ENCODE measurements around the gene SH3RF2. TPM values are rescaled to one million over a fixed set of nuclear protein-coding genes. Genes with fewer than 3 reads are reported as not detected.

The SH3RF2 gene
- total RNA-seq, 2 experiments from 2014 or later, result 0.12 TPM; not detected in 1

GRCh38 chr5:145908206-145908960, 28.0 kb upstream of the SH3RF2 start:
- Mint-ChIP-seq H3K4me3 (no peak overlapping the region), H3K27me3 (peaks cover 5% of the 10 kb centered on the region), H3K27ac (no peak overlapping the region), H3K9me3 (no peaks in the 10 kb centered on the region), H3K4me1 (ENCODE audit: low read depth) (no peaks in the 10 kb centered on the region), H3K36me3 (no peaks in the 10 kb centered on the region)
- intact Hi-C loops (cut with micrococcal nuclease), result no loop called here
- ChIA-PET CTCF (no interaction called here), POLR2A (no interaction called here)
- no peak for DNase-seq

- POLR2A ChIA-PET, result no interaction called here
Observed at GRCh38 chr5:145911164-145911563, 25.2 kb upstream of the SH3RF2 start.

DNA sequence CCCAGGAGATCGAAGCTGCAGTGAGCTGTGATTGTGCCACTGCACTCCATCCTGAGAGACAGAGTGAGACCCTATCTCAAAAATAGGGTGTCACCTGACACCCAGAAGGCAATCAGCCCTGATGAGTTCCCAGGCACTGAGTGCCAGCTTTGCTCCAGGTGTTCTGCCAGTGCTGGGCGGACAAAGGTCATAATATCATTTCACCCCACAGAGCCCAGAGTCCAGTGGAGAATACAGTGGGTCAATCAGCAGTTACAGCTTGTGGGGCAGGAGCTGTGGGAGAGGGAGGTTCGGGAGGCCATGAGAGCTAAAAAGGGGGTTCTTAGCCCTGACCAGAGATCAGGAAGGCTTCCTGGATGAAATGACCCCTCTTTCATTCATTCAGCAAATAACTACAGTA, 24.4 kb upstream of the SH3RF2 start:
- Mint-ChIP-seq H3K27me3 (no peaks in the 10 kb centered on the region), H3K9me3 (no peaks in the 10 kb centered on the region), H3K4me1 (ENCODE audit: low read depth) (no peaks in the 10 kb centered on the region), H3K4me3 (no peak overlapping the region), H3K36me3 (no peaks in the 10 kb centered on the region), H3K27ac (no peak overlapping the region)
- ChIA-PET CTCF (no interaction called here), POLR2A (no interaction called here)
- no peak for DNase-seq
- intact Hi-C loops (cut with micrococcal nuclease), result no loop called here

More at GRCh38 chr5:145911164-145911563, 25.2 kb upstream of the SH3RF2 start:
- Mint-ChIP-seq H3K4me3 (no peak overlapping the region), H3K27me3 (peaks cover 5% of the 10 kb centered on the region), H3K9me3 (no peaks in the 10 kb centered on the region), H3K36me3 (no peaks in the 10 kb centered on the region), H3K4me1 (ENCODE audit: low read depth) (no peaks in the 10 kb centered on the region), H3K27ac (no peak overlapping the region)
- CTCF ChIA-PET, result no interaction called here
- no peak for DNase-seq
- intact Hi-C loops (cut with micrococcal nuclease), result no loop called here

- no peak overlapping the region for H3K27ac Mint-ChIP-seq
- intact Hi-C loops (cut with micrococcal nuclease), result no loop called here
- no peaks in the 10 kb centered on the region for H3K9me3 Mint-ChIP-seq
- CTCF ChIA-PET, result no interaction called here
- POLR2A ChIA-PET, result no interaction called here
- no peaks in the 10 kb centered on the region for H3K27me3 Mint-ChIP-seq
- no peak for DNase-seq
- H3K36me3 Mint-ChIP-seq, result no peaks in the 10 kb centered on the region
- no peak overlapping the region for H3K4me3 Mint-ChIP-seq
- no peaks in the 10 kb centered on the region for H3K4me1 Mint-ChIP-seq (ENCODE audit: low read depth)
Observed at GRCh38 chr5:145912594-145912993, 23.8 kb upstream of the SH3RF2 start.

DNA sequence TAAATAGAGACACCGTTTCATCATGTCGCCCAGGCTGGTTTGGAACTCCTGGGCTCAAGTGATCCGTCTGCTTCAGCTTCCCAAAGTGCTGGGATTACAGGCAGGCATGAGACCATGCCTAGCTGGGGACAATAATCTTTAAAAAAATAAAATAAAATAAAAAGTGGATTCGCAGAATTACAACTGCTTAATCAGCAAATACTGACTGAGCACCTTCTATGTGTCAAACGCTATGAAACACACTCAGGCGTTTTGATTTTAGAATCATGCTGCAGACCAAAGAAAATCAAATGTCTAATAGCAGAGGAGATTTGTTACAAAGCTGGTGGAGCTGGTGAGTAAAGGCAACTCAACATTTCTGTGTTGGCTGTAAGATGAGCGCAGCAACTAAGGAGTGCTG, 22.7 kb upstream of the SH3RF2 start:
- POLR2A ChIA-PET, result no interaction called here
- H3K4me1 Mint-ChIP-seq (ENCODE audit: low read depth), result no peaks in the 10 kb centered on the region
- intact Hi-C loops (cut with micrococcal nuclease), result no loop called here
- CTCF ChIA-PET, result no interaction called here
- H3K4me3 Mint-ChIP-seq, result no peak overlapping the region
- no peaks in the 10 kb centered on the region for H3K27me3 Mint-ChIP-seq
- no peak for DNase-seq
- H3K27ac Mint-ChIP-seq, result no peak overlapping the region
- H3K36me3 Mint-ChIP-seq, result no peaks in the 10 kb centered on the region
- no peaks in the 10 kb centered on the region for H3K9me3 Mint-ChIP-seq

DNA sequence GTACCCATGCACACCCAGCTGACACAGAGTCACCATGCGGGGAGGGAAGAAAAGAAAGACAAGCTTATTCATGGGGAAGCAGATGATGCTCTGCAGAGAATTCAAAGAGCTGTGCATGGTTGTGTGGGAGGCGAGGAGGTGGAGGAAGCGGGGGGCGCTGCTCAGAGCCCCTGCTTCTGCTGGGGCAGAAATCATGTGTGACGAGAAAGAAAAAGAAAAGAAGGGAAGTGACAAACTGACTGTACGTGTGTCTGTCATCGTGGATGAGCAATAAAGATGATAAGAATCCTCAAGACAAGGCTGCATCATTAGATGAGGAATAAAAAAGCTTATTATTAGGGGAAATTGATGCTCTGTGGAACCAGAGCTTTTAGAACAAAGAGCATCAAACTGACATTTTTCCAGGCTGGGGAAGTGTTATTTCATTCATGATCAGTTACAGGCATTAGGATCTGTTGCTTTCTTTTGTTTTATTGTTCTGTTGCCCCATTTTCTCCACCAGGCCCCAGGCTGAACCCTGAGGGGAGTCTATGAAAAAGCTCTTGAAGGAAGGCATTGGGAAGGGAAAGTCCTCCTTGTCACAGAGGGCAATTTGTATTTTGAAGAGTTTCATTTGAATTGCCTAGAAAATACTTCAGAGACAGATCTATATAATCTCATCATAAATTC, 20.3 kb upstream of the SH3RF2 start:
- CTCF ChIA-PET, result no interaction called here
- Mint-ChIP-seq H3K4me3 (no peak overlapping the region), H3K4me1 (ENCODE audit: low read depth) (no peaks in the 10 kb centered on the region), H3K27me3 (no peaks in the 10 kb centered on the region), H3K36me3 (no peaks in the 10 kb centered on the region), H3K9me3 (no peaks in the 10 kb centered on the region), H3K27ac (no peak overlapping the region)
- intact Hi-C loops (cut with micrococcal nuclease), result no loop called here
- no peak for DNase-seq
- POLR2A ChIA-PET, result no interaction called here

DNA sequence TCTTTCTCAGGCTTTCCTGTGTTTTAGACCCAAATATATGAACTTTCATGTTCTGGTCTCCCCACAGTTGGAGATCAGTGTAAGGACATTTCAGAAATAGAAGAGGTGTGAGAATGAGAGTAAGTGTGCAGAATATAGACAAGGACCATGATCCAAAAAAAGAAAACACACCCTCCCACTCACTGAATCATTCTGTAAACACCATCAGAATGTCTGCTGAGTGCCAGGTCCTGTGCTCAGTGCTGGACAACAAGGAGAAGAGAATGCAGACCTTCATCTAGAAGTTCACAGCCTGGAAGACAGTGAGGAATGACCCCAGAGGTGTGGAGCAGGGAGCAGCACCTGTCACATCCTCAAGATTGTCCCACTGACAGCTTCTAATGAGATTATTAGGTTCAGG, 19.1 kb upstream of the SH3RF2 start:
- no peak overlapping the region for H3K4me3 Mint-ChIP-seq
- ChIA-PET POLR2A (no interaction called here), CTCF (no interaction called here)

DNA sequence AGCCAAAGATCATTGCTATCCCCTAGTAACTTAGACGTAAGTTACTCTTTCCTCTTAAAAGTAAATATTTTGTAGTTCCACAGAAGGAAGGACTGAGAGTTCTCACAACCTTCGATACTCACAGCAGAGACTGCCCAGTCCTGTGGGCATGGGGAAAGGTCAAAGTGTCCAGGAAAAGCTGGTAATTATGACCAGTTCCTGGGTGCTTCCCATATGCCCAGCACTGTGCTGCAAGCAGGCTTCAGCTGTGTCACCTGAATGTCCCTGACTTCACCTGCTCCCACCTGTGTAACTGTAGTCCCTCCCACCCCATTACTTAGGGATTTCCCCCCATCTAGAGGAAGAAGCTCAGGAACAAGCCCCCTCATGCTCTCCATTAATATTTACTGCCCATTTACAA, 18.0 kb upstream of the SH3RF2 start:
- intact Hi-C loops (cut with micrococcal nuclease), result no loop called here
- no peak for DNase-seq
- Mint-ChIP-seq H3K27ac (no peak overlapping the region), H3K9me3 (no peaks in the 10 kb centered on the region), H3K36me3 (no peaks in the 10 kb centered on the region), H3K27me3 (peaks cover 3% of the 10 kb centered on the region), H3K4me1 (ENCODE audit: low read depth) (no peaks in the 10 kb centered on the region), H3K4me3 (no peak overlapping the region)
- CTCF ChIA-PET, result no interaction called here
- POLR2A ChIA-PET, result no interaction called here

More for the DNA sequence above, 19.1 kb upstream of the SH3RF2 start:
- no peaks in the 10 kb centered on the region for H3K9me3 Mint-ChIP-seq
- H3K4me1 Mint-ChIP-seq (ENCODE audit: low read depth), result no peaks in the 10 kb centered on the region
- intact Hi-C loops (cut with micrococcal nuclease), result no loop called here
- no peak for DNase-seq
- H3K27ac Mint-ChIP-seq, result no peak overlapping the region
- no peaks in the 10 kb centered on the region for H3K36me3 Mint-ChIP-seq
- H3K27me3 Mint-ChIP-seq, result peaks cover 2% of the 10 kb centered on the region

DNA sequence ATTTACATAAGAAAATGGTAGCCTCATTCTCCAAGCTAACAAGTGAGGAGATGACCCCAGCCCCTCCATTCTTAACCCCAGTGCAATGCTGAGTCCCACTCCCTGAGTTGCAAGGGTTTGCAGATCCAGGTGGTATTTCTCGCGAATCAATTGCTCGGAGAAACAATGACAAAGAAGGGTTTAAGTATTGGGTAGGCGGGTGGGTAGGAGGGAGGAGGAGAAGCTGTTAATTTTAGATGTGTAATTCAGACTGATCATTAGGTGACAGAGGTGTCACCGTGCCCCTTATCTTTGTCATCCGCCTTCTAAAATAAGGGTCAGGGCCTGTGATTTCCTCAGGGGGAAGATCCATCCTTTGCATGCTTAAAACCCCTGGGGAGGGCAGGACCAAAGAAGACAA, 17.0 kb upstream of the SH3RF2 start:
- intact Hi-C loops (cut with micrococcal nuclease), result no loop called here
- H3K27ac Mint-ChIP-seq, result no peak overlapping the region
- H3K27me3 Mint-ChIP-seq, result peaks cover 3% of the 10 kb centered on the region
- CTCF ChIA-PET, result no interaction called here
- H3K9me3 Mint-ChIP-seq, result no peaks in the 10 kb centered on the region
- POLR2A ChIA-PET, result no interaction called here
- no peaks in the 10 kb centered on the region for H3K4me1 Mint-ChIP-seq (ENCODE audit: low read depth)
- no peak overlapping the region for H3K4me3 Mint-ChIP-seq
- no peak for DNase-seq
- no peaks in the 10 kb centered on the region for H3K36me3 Mint-ChIP-seq

- POLR2A ChIA-PET, result no interaction called here
- no peak overlapping the region for H3K4me3 Mint-ChIP-seq
- H3K4me1 Mint-ChIP-seq (ENCODE audit: low read depth), result no peaks in the 10 kb centered on the region
- CTCF ChIA-PET, result no interaction called here
- H3K36me3 Mint-ChIP-seq, result no peaks in the 10 kb centered on the region
- no peaks in the 10 kb centered on the region for H3K9me3 Mint-ChIP-seq
- intact Hi-C loops (cut with micrococcal nuclease), result loop anchor here (2.0 kb wide), 1 partner anchor 16 kb away; the partner anchor contains the start of gene SH3RF2
- peaks cover 3% of the 10 kb centered on the region for H3K27me3 Mint-ChIP-seq
- no peak for DNase-seq
- H3K27ac Mint-ChIP-seq, result no peak overlapping the region
Observed at GRCh38 chr5:145920542-145921210, 15.7 kb upstream of the SH3RF2 start.

- Mint-ChIP-seq H3K36me3 (no peaks in the 10 kb centered on the region), H3K4me1 (ENCODE audit: low read depth) (no peaks in the 10 kb centered on the region), H3K4me3 (no peak overlapping the region), H3K27ac (no peak overlapping the region), H3K9me3 (no peaks in the 10 kb centered on the region), H3K27me3 (peaks cover 3% of the 10 kb centered on the region)
- no peak for DNase-seq
- ChIA-PET CTCF (no interaction called here), POLR2A (no interaction called here)
- intact Hi-C loops (cut with micrococcal nuclease), result loop anchor here (2.0 kb wide), 1 partner anchor 16 kb away; the partner anchor contains the start of gene SH3RF2
Observed at GRCh38 chr5:145921211-145921610, 15.2 kb upstream of the SH3RF2 start.

- Mint-ChIP-seq H3K9me3 (no peaks in the 10 kb centered on the region), H3K4me1 (ENCODE audit: low read depth) (no peaks in the 10 kb centered on the region), H3K27me3 (peaks cover 3% of the 10 kb centered on the region), H3K36me3 (no peaks in the 10 kb centered on the region), H3K4me3 (no peak overlapping the region), H3K27ac (no peak overlapping the region)
- ChIA-PET CTCF (no interaction called here), POLR2A (no interaction called here)
- intact Hi-C loops (cut with micrococcal nuclease), result no loop called here
- no peak for DNase-seq
Observed at GRCh38 chr5:145922059-145922458, 14.3 kb upstream of the SH3RF2 start.

DNA sequence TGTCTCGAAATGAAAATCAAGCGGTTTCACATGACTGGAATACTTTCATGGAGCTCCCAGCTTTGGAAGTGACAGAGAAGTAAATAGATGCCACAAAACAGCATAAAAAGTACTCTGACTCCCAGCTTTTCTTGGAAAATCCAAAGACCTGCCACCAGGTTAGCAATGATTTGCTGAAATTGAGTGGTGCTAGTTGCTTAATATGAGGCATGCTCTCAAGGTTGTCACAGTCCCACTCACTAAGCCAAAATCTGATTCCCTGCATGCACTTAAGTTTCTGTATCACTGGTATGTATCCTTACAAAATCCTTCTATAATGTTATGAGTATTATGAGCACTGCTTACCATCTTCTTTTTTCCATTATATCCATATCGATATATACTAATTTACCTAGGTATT, 13.0 kb upstream of the SH3RF2 start:
- Mint-ChIP-seq H3K4me1 (ENCODE audit: low read depth) (no peaks in the 10 kb centered on the region), H3K4me3 (no peak overlapping the region), H3K27ac (no peak overlapping the region), H3K36me3 (no peaks in the 10 kb centered on the region), H3K9me3 (no peaks in the 10 kb centered on the region), H3K27me3 (peaks cover 3% of the 10 kb centered on the region)
- ChIA-PET POLR2A (no interaction called here), CTCF (no interaction called here)
- intact Hi-C loops (cut with micrococcal nuclease), result no loop called here
- DNase-seq, result no peak

Data from activated CD4-positive, alpha-beta memory T cell treated with anti-CD3 and anti-CD28 coated beads for 36 hours (primary cell).